SIG-M5 treated with dmso at 0.1 percent for 504 hours (cell line): Measurements from ENCODE around the gene ZNF30.
"Not testable (repeated sequence)": the region's sequence is repeated elsewhere in the genome, so short reads cannot be mapped to it uniquely, and the experiment has no call there.

Experiments
- DNase-seq: peaks from one replicate; lab custom pipeline; 2025; ENCODE audit not compliant: unreplicated experiment; lab: John Stamatoyannopoulos, UW

The ZNF30 gene

GRCh38 chr19:34926685-34927375, at the start of gene ZNF30:
Gene ZNF30 (plus strand): TSS chr19:34926903. CDS start chr19:34929948, 3,045 bp downstream.
- DNase-seq, result peak; percentile 40

- DNase-seq, result no peak
These were observed 47.1 kb upstream of the ZNF30 start for GRCh38 chr19:34879563-34879962.

DNA sequence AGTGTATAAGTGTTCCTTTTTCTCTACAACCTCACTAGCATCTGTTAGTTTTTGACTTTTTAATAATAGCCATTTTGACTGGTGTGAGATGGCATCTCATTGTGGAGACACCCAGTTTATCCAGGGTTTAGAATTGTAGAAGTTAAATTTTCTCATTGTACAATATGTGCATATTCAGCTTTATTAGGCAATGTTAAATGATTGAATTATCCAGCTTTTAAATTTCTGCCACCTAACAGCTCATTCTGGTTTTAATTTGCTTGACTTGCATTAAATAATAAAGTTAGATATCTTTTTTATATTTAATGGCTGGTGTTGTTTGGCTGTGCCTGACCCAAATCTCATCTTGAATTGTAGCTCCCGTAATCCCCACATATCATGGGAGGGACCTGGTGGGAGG, 46.7 kb upstream of the ZNF30 start:
- DNase-seq, result no peak

DNA sequence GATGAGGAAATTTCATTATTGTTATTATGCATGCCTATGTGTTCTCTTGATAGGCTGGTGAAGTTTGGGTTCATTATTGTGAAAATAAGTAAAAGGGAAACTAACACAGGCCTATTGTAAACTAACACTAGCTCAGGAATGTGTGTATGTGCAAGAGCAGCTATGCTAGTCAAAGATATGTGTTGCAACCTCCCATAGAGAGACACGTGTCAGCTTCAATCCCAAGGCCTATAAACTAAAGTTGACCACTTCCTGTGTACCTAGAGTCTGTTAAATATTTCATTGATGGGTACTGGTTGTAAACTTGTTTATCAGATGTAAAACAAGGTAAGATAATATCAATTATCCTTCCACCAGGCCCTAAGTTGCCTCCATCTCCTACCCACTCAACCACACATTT, 44.7 kb upstream of the ZNF30 start:
- no peak for DNase-seq

- DNase-seq, result no peak
These were observed 38.6 kb upstream of the ZNF30 start for GRCh38 chr19:34888091-34888490.

DNA sequence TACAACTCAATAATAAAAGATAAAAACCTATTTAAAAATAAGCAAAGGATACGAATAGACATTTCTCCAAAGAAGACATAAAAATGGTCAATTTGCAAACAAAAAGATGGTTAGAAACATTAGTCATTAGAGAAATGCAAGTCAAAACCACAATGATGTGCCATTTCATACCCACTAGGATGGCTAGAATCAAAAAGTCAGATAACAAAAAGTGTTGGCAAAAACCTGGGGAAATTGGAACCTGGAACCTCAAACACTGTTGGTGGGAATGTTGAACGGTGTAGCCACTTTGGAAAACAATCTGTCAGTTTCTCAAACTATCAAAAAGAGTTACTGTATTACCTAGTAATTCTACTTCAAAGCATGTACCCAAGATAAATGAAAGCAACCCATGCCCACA, 26.5 kb upstream of the ZNF30 start:
- DNase-seq, result no peak

- no peak for DNase-seq
These were observed 21.8 kb upstream of the ZNF30 start for GRCh38 chr19:34904664-34905527.

- no peak for DNase-seq
These were observed 15.9 kb upstream of the ZNF30 start for GRCh38 chr19:34910770-34911169.

- not testable (repeated sequence) for DNase-seq
These were observed 9.6 kb upstream of the ZNF30 start for GRCh38 chr19:34917144-34917543.

GRCh38 chr19:34918190-34918589, 8.5 kb upstream of the ZNF30 start:
- DNase-seq, result no peak

GRCh38 chr19:34920090-34920786, 6.5 kb upstream of the ZNF30 start:
- not testable (repeated sequence) for DNase-seq

DNA sequence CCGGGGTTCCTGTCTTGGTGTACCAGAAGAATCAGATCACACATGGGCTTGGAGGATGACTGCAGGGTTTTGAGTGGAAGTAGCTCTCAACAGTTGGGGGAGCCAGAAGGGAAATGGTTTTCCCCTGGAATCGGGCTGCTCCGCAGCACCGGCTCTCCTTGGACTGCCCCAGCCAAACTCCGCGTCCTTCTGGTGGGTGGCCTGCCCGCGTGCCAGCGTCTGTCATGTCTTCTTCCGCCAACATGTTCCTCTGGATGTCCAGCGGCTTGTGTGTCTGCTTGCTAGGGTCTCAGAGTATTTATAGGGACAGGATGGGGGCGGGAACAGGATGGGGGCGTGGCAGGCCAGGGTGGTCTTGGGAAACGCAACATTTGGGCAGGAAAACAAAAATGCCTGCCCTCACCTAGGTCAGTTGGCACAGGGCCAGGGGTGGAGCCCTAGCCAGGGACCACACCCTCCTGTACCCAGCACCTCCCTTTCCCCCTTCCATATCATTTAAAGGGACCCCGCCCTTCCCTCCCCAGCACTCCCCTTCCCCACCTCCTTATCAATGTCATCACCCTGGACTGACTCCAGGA, 1.3 kb upstream of the ZNF30 start:
- DNase-seq, result no peak

DNA sequence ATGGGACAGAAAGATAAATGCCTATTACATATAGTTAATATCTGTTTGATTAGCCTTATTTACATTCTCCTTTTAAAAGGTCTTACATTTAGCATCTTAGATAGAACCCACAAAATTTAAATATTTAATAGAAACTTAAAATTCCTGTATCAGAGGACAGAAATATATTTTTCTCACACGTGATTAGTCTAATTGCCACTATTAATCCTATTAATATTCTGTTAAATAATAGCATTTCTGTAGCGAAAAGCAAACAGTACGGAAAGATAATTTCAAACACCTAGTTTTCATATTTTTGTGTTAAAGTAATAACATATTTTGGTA, 380 bp upstream of the ZNF30 start:
- DNase-seq, result no peak

- DNase-seq, result no peak
These were observed 5.8 kb downstream of the ZNF30 start for GRCh38 chr19:34932494-34932893.

DNA sequence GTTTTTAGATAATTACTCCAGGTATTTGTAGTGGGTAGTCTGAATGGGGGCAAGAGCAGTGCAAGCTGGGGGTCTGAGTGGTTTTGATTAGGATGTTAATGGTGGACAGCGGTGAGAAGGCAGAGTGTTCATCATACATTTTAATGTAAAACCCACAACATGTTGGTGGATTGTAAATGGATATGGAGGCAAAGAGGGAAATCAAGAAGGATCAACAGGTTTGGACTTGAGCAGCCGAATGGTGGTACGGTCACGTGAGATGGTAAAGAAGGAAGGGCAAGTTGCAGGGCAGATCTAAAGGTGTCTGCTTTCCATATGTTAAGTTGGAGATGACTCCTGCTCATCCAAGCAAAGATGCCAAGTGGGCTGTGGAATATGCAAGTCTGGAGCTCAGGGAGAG, 9.5 kb downstream of the ZNF30 start:
- DNase-seq, result no peak

DNA sequence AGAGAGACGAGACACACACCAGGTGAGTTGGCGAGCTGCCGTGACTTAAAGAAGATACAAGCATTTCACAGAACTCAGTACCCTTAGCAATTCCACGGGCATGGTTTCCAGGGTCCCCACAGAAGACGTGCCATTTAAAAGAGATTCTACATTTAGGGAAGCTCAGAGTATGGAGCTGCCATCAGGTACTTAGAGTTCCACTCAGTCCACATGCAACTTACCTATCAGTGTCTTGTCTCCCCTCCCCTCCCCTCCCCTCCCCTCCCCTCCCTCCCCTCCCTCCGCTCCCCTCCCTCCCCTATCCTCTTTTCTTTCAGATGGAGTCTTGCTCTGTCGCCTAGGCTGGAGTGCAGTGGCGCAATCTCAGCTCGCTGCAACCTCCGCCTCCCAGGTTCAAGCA, 12.2 kb downstream of the ZNF30 start:
- DNase-seq, result no peak

- no peak for DNase-seq
These were observed 17.3 kb downstream of the ZNF30 start for GRCh38 chr19:34943861-34944573.

DNA sequence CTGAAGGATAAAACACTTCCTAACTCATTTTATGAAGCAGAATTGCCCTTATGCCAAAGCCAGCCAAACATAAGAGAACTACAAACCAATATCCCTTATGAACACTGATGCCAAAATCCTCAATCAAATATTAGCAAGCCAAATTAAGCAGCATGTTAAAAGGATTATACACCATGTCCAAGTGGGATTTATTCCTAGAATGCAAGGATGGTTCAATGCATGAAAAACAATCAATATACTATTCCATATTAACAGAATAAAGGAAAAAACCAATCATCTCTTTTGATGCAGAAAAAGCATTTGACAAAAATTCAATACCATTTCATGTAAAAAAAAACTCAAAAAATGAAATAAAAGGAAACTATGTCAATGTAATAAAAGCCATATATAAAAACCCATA, 26.4 kb downstream of the ZNF30 start:
- DNase-seq, result no peak

DNA sequence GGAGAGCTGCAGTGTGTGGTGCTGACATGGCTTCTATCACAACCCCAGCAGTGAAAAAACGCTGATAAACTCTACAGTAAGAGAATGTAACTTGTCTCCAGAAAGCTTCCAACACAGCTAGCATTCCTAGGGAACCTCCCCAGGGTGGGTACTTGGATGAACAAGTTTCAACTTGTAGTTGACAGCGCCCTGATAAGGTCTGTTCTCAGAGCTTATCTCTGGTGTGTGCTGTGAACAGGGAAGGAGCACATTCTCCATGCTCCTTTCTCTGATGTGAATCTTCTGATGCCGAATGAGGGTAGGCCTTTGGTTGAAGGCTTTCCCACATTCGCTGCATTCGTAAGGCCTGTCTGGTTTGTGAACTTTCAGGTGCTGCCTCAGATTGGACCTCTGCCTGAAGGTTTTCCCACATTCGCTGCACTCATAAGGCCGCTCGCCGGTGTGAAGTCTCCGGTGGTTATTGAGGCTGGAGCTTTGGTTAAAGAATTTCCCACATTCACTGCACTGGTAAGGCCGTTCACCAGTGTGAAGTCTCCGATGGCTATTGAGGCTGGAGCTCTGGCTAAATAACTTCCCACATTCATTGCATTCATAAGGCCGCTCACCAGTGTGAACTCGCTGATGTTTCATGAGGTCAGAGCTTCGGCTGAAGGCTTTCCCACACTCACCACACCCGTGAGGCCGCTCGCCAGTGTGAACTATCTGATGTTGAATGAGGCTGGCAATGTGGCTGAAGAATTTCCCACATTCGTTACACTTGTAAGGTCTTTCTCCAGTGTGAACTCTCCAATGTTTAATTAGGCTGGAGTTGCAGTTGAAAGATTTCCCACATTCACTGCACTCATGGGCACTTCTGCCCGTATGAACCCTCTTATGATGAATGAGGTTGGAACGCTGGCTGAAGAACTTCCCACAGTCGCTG, 31.4 kb downstream of the ZNF30 start:
- DNase-seq, result no peak

DNA sequence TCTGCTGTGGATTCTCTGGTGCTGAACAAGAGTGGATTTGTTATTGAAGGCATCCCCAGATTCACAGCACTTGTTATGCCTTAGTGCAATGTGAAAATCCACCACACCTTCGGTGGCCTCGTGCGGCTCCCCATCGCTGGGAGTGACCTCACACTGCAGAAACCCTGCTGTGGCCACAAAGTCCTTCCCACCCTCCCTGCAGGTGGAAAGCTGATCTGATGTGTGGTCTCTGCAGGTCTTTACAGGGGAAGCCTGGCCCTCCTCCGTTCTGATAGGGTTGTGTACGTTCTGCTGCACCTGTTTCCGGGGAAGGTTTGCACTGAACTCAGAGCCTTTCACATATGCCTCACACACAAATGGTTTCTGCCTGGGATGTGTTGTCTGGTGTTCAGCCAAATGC, 32.3 kb downstream of the ZNF30 start:
- DNase-seq, result no peak
